Measurements from ENCODE around the gene BSDC1.

Gene BSDC1

GRCh38 chr1:32335790-32336590, 58.3 kb downstream of the BSDC1 start, which contains the start of gene MARCKSL1:
MARCKSL1 (minus strand) TSS chr1:32336233; CDS start chr1:32336033, 200 bp downstream.
- FAIRE-seq = no peak

GRCh38 chr1:32335535-32335789, 58.8 kb downstream of the BSDC1 start:
- no peak for FAIRE-seq

- FAIRE-seq = no peak
Observed at GRCh38 chr1:32334864-32335534, 59.2 kb downstream of the BSDC1 start.

GRCh38 chr1:32334274-32334861, 59.9 kb downstream of the BSDC1 start:
- FAIRE-seq = no peak

GRCh38 chr1:32333251-32333963, 60.8 kb downstream of the BSDC1 start:
- FAIRE-seq = no peak

- no peak for FAIRE-seq
Observed at GRCh38 chr1:32332290-32333079, 61.8 kb downstream of the BSDC1 start.

- no peak for FAIRE-seq
Observed at GRCh38 chr1:32331549-32331948, 62.7 kb downstream of the BSDC1 start.

GRCh38 chr1:32330558-32331151, 63.6 kb downstream of the BSDC1 start:
- FAIRE-seq = no peak

- no peak for FAIRE-seq
Observed at GRCh38 chr1:32329931-32330466, 64.2 kb downstream of the BSDC1 start.

GRCh38 chr1:32327204-32327603, 67.0 kb downstream of the BSDC1 start:
- FAIRE-seq = no peak

- FAIRE-seq = no peak
Observed at GRCh38 chr1:32321712-32322291, 72.4 kb downstream of the BSDC1 start.

- FAIRE-seq = no peak
Observed at GRCh38 chr1:32318127-32318869, 75.9 kb downstream of the BSDC1 start.

GRCh38 chr1:32316903-32317277, 77.4 kb downstream of the BSDC1 start:
- FAIRE-seq = no peak

All from colon (tissue), 2 donors.